RWPE2 (cell line): ENCODE results near the gene ERP27.
A peak's percentile ranks its signal among the peaks of the same experiment; 100 is the strongest.

Experiments
- ATAC-seq: fragments of 200-7000 bp; cut with Tn5 transposase; 3 replicates; pipeline ENCODE4 v1.9.1; 2021; ENCODE audit warnings: low read depth
- DNase-seq: peaks from one replicate; pipeline ENCODE4 v3.0.0-alpha.2; 2020; ENCODE audit warnings: low spot score
- H3K27ac ChIP-seq: fragments of 450-650 bp; 2 replicates; pipeline ENCODE4 v1.5.1; 2017; ENCODE audit warnings: mild to moderate bottlenecking; ENCODE audit not compliant: poor library complexity, severe bottlenecking
- H3K27me3 ChIP-seq: fragments of 250-450 bp; sonication (Bioruptor Pico); 2 replicates; pipeline ENCODE4 v1.5.1; 2021; ENCODE audit warnings: mild to moderate bottlenecking, moderate library complexity; ENCODE audit not compliant: insufficient read depth, poor library complexity, severe bottlenecking
- H3K36me3 ChIP-seq: fragments of 250-450 bp; sonication (Bioruptor Pico); 2 replicates; pipeline ENCODE4 v1.5.1; 2020; ENCODE audit warnings: low read depth, mild to moderate bottlenecking, moderate library complexity
- H3K4me1 ChIP-seq: fragments of 250-450 bp; sonication (Bioruptor Pico); 2 replicates; pipeline ENCODE4 v1.5.1; 2021; ENCODE audit warnings: mild to moderate bottlenecking, moderate library complexity; ENCODE audit not compliant: insufficient read depth, poor library complexity, severe bottlenecking
- H3K4me3 ChIP-seq: fragments of 250-450 bp; sonication (Bioruptor Pico); 2 replicates; pipeline ENCODE4 v1.5.1; 2021; ENCODE audit warnings: mild to moderate bottlenecking, moderate library complexity; ENCODE audit not compliant: severe bottlenecking
- H3K9me3 ChIP-seq: fragments of 250-450 bp; sonication (Bioruptor Pico); 2 replicates; pipeline ENCODE4 v1.5.1; 2021; ENCODE audit warnings: mild to moderate bottlenecking, moderate library complexity; ENCODE audit not compliant: severe bottlenecking
- CTCF ChIP-seq: fragments of 450-650 bp; IDR thresholded peaks from one replicate; pipeline ENCODE4 v1.5.1; 2017; ENCODE audit warnings: mild to moderate bottlenecking, moderate library complexity; ENCODE audit not compliant: poor library complexity, severe bottlenecking

ERP27 gene

GRCh38 chr12:14961466-14962152 lies 23.3 kb upstream of the ERP27 start, which contains the start of gene ARHGDIB:
Gene ARHGDIB (minus strand): TSS chr12:14961601. CDS start chr12:14950712, 10,889 bp downstream.
- no peak for TF ChIP-seq CTCF
- Histone ChIP-seq H3K4me1 (peaks cover 10% of the 10 kb centered on the region), H3K4me3 (peak within 1 kb of the TSS; percentile 21), H3K27me3 (no peaks in the 10 kb centered on the region), H3K9me3 (no peaks in the 10 kb centered on the region), H3K27ac (peak within 1 kb of the TSS; percentile 94), H3K36me3 (no peaks in the 10 kb centered on the region)
- ATAC-seq (peak; percentile 73), DNase-seq (peak; percentile 52)

GRCh38 chr12:14960548-14961465 lies 22.5 kb upstream of the ERP27 start:
- Histone ChIP-seq H3K27me3 (no peaks in the 10 kb centered on the region), H3K9me3 (no peaks in the 10 kb centered on the region), H3K4me3 (peak overlapping the region; percentile 21), H3K36me3 (no peaks in the 10 kb centered on the region), H3K27ac (peak overlapping the region; percentile 94), H3K4me1 (peaks cover 10% of the 10 kb centered on the region)
- DNase-seq (peak; percentile 53), ATAC-seq (peak; percentile 82)
- no peak for TF ChIP-seq CTCF

GRCh38 chr12:14959916-14960496 lies 21.7 kb upstream of the ERP27 start:
- Histone ChIP-seq H3K36me3 (no peaks in the 10 kb centered on the region), H3K4me1 (peaks cover 10% of the 10 kb centered on the region), H3K4me3 (no peak overlapping the region), H3K9me3 (no peaks in the 10 kb centered on the region), H3K27me3 (no peaks in the 10 kb centered on the region), H3K27ac (peak overlapping the region; percentile 94)
- DNase-seq = no peak
- ATAC-seq = no peak
- TF ChIP-seq CTCF = no peak

GRCh38 chr12:14959463-14959862 lies 21.1 kb upstream of the ERP27 start:
- Histone ChIP-seq H3K9me3 (no peaks in the 10 kb centered on the region), H3K36me3 (no peaks in the 10 kb centered on the region), H3K27me3 (no peaks in the 10 kb centered on the region), H3K27ac (peak overlapping the region; percentile 94), H3K4me1 (peaks cover 10% of the 10 kb centered on the region), H3K4me3 (no peak overlapping the region)
- DNase-seq (no peak), ATAC-seq (no peak)
- no peak for TF ChIP-seq CTCF
